DND-41 (cell line): ENCODE measurements around the gene GALNT4.

Experiments used
- ATAC-seq: fragments of 200-7000 bp; cut with Tn5 transposase; 3 replicates; pipeline ENCODE4 v1.9.1; 2021; ENCODE audit warnings: low read depth; ENCODE audit not compliant: insufficient read depth
- DNase-seq: peaks from one replicate; pipeline ENCODE4 v3.0.0-alpha.2; 2020
- H2AFZ ChIP-seq: 2 replicates; pipeline ENCODE4 v1.6.0; 2012; ENCODE audit warnings: low read depth, low read length
- H3K27ac ChIP-seq: 2 replicates; pipeline ENCODE4 v1.5.1; 2012; ENCODE audit warnings: low read length, inconsistent platforms
- H3K27me3 ChIP-seq: fragments of 200-600 bp; sonication (generic); 2 replicates; pipeline ENCODE4 v1.6.0; 2012; ENCODE audit warnings: low read length, mild to moderate bottlenecking, inconsistent platforms; ENCODE audit not compliant: insufficient read depth, poor library complexity
- H3K36me3 ChIP-seq: 2 replicates; pipeline ENCODE4 v1.5.1; 2012; ENCODE audit warnings: low read length, inconsistent platforms; ENCODE audit not compliant: insufficient read depth
- H3K4me1 ChIP-seq: 2 replicates; pipeline ENCODE4 v1.5.1; 2012; ENCODE audit warnings: mild to moderate bottlenecking, low read length; ENCODE audit not compliant: insufficient read depth
- H3K4me2 ChIP-seq: 2 replicates; pipeline ENCODE4 v1.6.0; 2012; ENCODE audit warnings: mild to moderate bottlenecking, moderate library complexity, low read length, inconsistent platforms; ENCODE audit not compliant: insufficient read depth
- H3K4me3 ChIP-seq, 2 experiments: fragments of 200-600 bp in 1 of 2; shearing (Covaris generic) in 1 of 2; 2 replicates each; pipeline ENCODE4 v1.5.1; 2012 to 2016; ENCODE audit warnings: inconsistent platforms in 2 of 2, low read length in 2 of 2, mild to moderate bottlenecking in 2 of 2, low read depth in 1 of 2, moderate library complexity in 1 of 2
- H3K79me2 ChIP-seq: 2 replicates; pipeline ENCODE4 v1.6.0; 2012; ENCODE audit warnings: low read length, inconsistent platforms; ENCODE audit not compliant: insufficient read depth
- H3K9ac ChIP-seq: 2 replicates; pipeline ENCODE4 v1.6.0; 2012; ENCODE audit warnings: low read depth, mild to moderate bottlenecking, inconsistent platforms, low read length, moderate library complexity
- H3K9me3 ChIP-seq: 2 replicates; pipeline ENCODE4 v1.5.1; 2012; ENCODE audit warnings: low read length, moderate library complexity, mild to moderate bottlenecking, inconsistent platforms; ENCODE audit not compliant: insufficient read depth, severe bottlenecking
- H4K20me1 ChIP-seq: 2 replicates; pipeline ENCODE4 v1.6.0; 2012; ENCODE audit warnings: low read length; ENCODE audit not compliant: insufficient read depth
- CTCF ChIP-seq: IDR thresholded peaks from 2 replicates; pipeline ENCODE4 v1.5.1; 2012; ENCODE audit warnings: borderline replicate concordance, low read length, moderate library complexity, mild to moderate bottlenecking; ENCODE audit not compliant: poor library complexity, severe bottlenecking; ENCODE audit errors: extremely low read depth
- EZH2 ChIP-seq: IDR thresholded peaks from 3 replicates; pipeline ENCODE4 v1.6.1; 2012; ENCODE audit warnings: borderline replicate concordance, low read depth, mild to moderate bottlenecking, moderate library complexity, low read length, inconsistent platforms; ENCODE audit not compliant: severe bottlenecking

Gene GALNT4

GRCh38 chr12:89539426-89540223 lies 15.0 kb upstream of the GALNT4 start:
- TF ChIP-seq EZH2 = no peak
- TF ChIP-seq CTCF = no peak
- Histone ChIP-seq H3K4me3 (no peak overlapping the region), H2AFZ (no peak overlapping the region), H3K79me2 (no peaks in the 10 kb centered on the region), H3K4me2 (no peak overlapping the region), H4K20me1 (no peaks in the 10 kb centered on the region), H3K27me3 (no peaks in the 10 kb centered on the region), H3K4me1 (no peaks in the 10 kb centered on the region), H3K9me3 (no peaks in the 10 kb centered on the region), H3K27ac (no peak overlapping the region), H3K36me3 (no peaks in the 10 kb centered on the region), H3K9ac (no peak overlapping the region)
- DNase-seq (no peak), ATAC-seq (no peak)

- Histone ChIP-seq H3K27me3 (no peaks in the 10 kb centered on the region), H3K4me3 (no peak overlapping the region), H2AFZ (no peak overlapping the region), H3K27ac (no peak overlapping the region), H3K9ac (no peak overlapping the region), H3K36me3 (no peaks in the 10 kb centered on the region), H3K4me2 (no peak overlapping the region), H4K20me1 (peaks cover 2% of the 10 kb centered on the region; the same call in 1 of the 2 replicates), H3K4me1 (no peaks in the 10 kb centered on the region), H3K9me3 (no peaks in the 10 kb centered on the region), H3K79me2 (no peaks in the 10 kb centered on the region)
- ATAC-seq (no peak), DNase-seq (no peak)
- no peak for TF ChIP-seq CTCF
- no peak for TF ChIP-seq EZH2
These were observed 14.3 kb upstream of the GALNT4 start for GRCh38 chr12:89538897-89539296.

GRCh38 chr12:89537389-89537788 lies 12.8 kb upstream of the GALNT4 start:
- peaks cover 6% of the 10 kb centered on the region for H4K20me1 ChIP-seq
- no peak for TF ChIP-seq EZH2
- no peaks in the 10 kb centered on the region for H3K9me3 ChIP-seq
- H3K4me3 ChIP-seq = no peak overlapping the region
- ATAC-seq (no peak), DNase-seq (no peak)
- H3K4me2 ChIP-seq = no peak overlapping the region
- H2AFZ ChIP-seq = no peak overlapping the region
- H3K9ac ChIP-seq = no peak overlapping the region
- H3K36me3 ChIP-seq = no peaks in the 10 kb centered on the region
- no peaks in the 10 kb centered on the region for H3K79me2 ChIP-seq
- H3K27ac ChIP-seq = no peak overlapping the region
- H3K4me1 ChIP-seq = no peaks in the 10 kb centered on the region
- no peaks in the 10 kb centered on the region for H3K27me3 ChIP-seq

GRCh38 chr12:89529738-89530137 lies 5.1 kb upstream of the GALNT4 start:
- peaks cover 27% of the 10 kb centered on the region for H3K79me2 ChIP-seq
- no peak overlapping the region for H2AFZ ChIP-seq
- H3K9me3 ChIP-seq = no peaks in the 10 kb centered on the region
- no peak overlapping the region for H3K4me3 ChIP-seq
- peaks cover 28% of the 10 kb centered on the region for H3K4me1 ChIP-seq
- H4K20me1 ChIP-seq = peaks cover 6% of the 10 kb centered on the region
- H3K9ac ChIP-seq = no peak overlapping the region
- TF ChIP-seq CTCF = peak; percentile 89
- TF ChIP-seq EZH2 = no peak
- H3K27me3 ChIP-seq = no peaks in the 10 kb centered on the region
- no peaks in the 10 kb centered on the region; the same call in 1 of the 2 replicates for H3K36me3 ChIP-seq
- ATAC-seq (0 out of 3 replicates have a peak, but pooled peaks have one; percentile 30), DNase-seq (no peak)
- no peak overlapping the region; the same call in 1 of the 2 replicates for H3K27ac ChIP-seq
- H3K4me2 ChIP-seq = no peak overlapping the region
